Transverse colon (tissue), 4 donors: ENCODE results near the gene CLEC20A. TPM values are rescaled to one million over a fixed set of nuclear protein-coding genes. Genes with fewer than 3 reads are reported as not detected.

Experiments used
- DNase-seq: peaks from one replicate; pipeline ENCODE4 v3.0.0-alpha.2; 2019
- H3K27ac ChIP-seq, 4 donors: fragments of 200-600 bp; sonication (generic); 2 replicates each; pipeline ENCODE4 v1.5.1; 2016 to 2018; ENCODE audit warnings: inconsistent platforms in 4 of 4
- H3K27me3 ChIP-seq: fragments of 200-600 bp; sonication (generic); 2 replicates; pipeline ENCODE4 v1.5.1; 2017; ENCODE audit warnings: inconsistent platforms
- H3K36me3 ChIP-seq, 4 donors: fragments of 200-600 bp; sonication (generic); 2 replicates each; pipeline ENCODE4 v1.5.1; 2017 to 2019; ENCODE audit warnings: inconsistent platforms in 4 of 4
- H3K4me1 ChIP-seq, 4 donors: fragments of 200-600 bp; sonication (generic); 2 replicates each; pipeline ENCODE4 v1.5.1; 2017 to 2020; ENCODE audit warnings: inconsistent platforms in 4 of 4
- H3K4me3 ChIP-seq, 4 donors: fragments of 200-600 bp; sonication (generic); 1 replicate in 1 of 4; 2 replicates in 3 of 4; pipeline versions ENCODE4 v1.5.1 to v1.6.1; 2017 to 2019; ENCODE audit warnings: inconsistent platforms in 4 of 4
- H3K9me3 ChIP-seq, 2 donors: fragments of 200-600 bp; sonication (generic); 2 replicates each; pipeline ENCODE4 v1.5.1; 2017 to 2019; ENCODE audit warnings: inconsistent platforms in 2 of 2
- CTCF ChIP-seq, 5 experiments: fragments of 200-600 bp in 3 of 5; fragments of 450-650 bp in 2 of 5; sonication (generic) in 3 of 5; IDR thresholded peaks; 1 replicate in 2 of 5; 2 replicates in 3 of 5; pipeline ENCODE4 v1.5.1; 2016 to 2017; ENCODE audit warnings: antibody characterized with exemption in 5 of 5, inconsistent platforms in 3 of 5, mild to moderate bottlenecking in 2 of 5, moderate library complexity in 1 of 5
- EP300 ChIP-seq: sonication (generic); formaldehyde crosslinking; IDR thresholded peaks from one replicate; pipeline ENCODE4 v1.6.1; 2017; ENCODE audit warnings: antibody characterized with exemption, low read depth
- POLR2A ChIP-seq: fragments of 450-650 bp; IDR thresholded peaks from one replicate; pipeline ENCODE4 v1.6.1; 2016; ENCODE audit warnings: antibody characterized with exemption, mild to moderate bottlenecking, moderate library complexity
- POLR2AphosphoS5 ChIP-seq, 3 donors: sonication (generic); formaldehyde crosslinking; IDR thresholded peaks; one replicate each; pipeline ENCODE4 v1.6.1; 2016; ENCODE audit warnings: antibody characterized with exemption in 3 of 3
- WGBS, 2 donors: methylation state at CpG; one replicate each; pipeline ENCODE4 v1.1.5; 2018; ENCODE audit warnings: low coverage in 1 of 2; 5-methylcytosine and 5-hydroxymethylcytosine counted together
- in situ Hi-C, 4 donors: fragments of 200-750 bp; cut with MboI; loops; one replicate each; pipeline versions ENCODE4 v1.15.0 to v1.15.1; 2017; ENCODE audit warnings: low sequenced_read_pairs in 3 of 4, low pct_ligation_motif_present in 1 of 4, low pct_unique_long_range_greater_than_20kb in 1 of 4
- intact Hi-C: fragments of 100-400 bp; cut with DNase I; formaldehyde crosslinking; loops from one replicate; pipeline ENCODE4 v1.15.1; 2023; ENCODE audit warnings: low total_unique reads
- total RNA-seq, 4 donors: library from RNA; depleted of rRNA; stranded (reverse); fragments of >200 nt; gene quantifications; one replicate each; pipeline ENCODE4 v1.1.0, GENCODE V29; 2016

The CLEC20A gene
- total RNA-seq, 4 donors from 2014 or later, result not detected

DNA sequence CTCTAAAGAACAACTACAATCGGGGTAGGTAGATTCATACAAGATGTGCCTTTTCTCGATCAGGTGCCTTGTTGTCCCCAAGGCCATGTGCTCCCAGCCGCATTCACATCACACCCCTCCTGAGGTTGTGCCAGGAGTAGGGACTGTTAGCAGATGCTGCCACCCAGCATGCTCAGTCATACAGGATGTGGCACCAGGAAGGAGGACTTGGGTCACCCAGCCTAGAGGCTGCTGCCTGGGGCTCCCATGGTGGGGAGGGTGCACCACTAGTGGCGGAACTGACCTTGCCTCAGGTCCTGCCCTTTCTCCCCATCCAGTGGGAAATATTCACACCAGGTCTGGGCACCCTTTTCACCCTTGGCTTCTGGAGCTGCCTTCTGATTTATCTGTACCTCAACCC lies 24.5 kb upstream of the CLEC20A start:
- no peak for DNase-seq
- no peak overlapping the region for H3K27ac ChIP-seq
- H3K36me3 ChIP-seq, result no peaks in the 10 kb centered on the region
- no peaks in the 10 kb centered on the region for H3K4me1 ChIP-seq
- H3K9me3 ChIP-seq, result no peaks in the 10 kb centered on the region
- 93 to 96% methylated on average over 3 to 4 of the region's 4 CpGs for WGBS, 2 donors
- no peak for TF ChIP-seq EP300
- TF ChIP-seq CTCF (IDR thresholded peaks at IDR 0.05), result no peak
- TF ChIP-seq POLR2A, result no peak
- in situ Hi-C loops, result no loop called here
- H3K27me3 ChIP-seq, result no peaks in the 10 kb centered on the region
- intact Hi-C loops, result no loop called here
- no peak overlapping the region for H3K4me3 ChIP-seq

- Histone ChIP-seq H3K4me1 (no peaks in the 10 kb centered on the region), H3K36me3 (no peaks in the 10 kb centered on the region), H3K27ac (no peak overlapping the region), H3K9me3 (no peaks in the 10 kb centered on the region), H3K27me3 (no peaks in the 10 kb centered on the region), H3K4me3 (no peak overlapping the region)
- intact Hi-C loops (no loop called here), in situ Hi-C loops (no loop called here)
- no peak for DNase-seq
- no peak for TF ChIP-seq POLR2A
- TF ChIP-seq EP300, result no peak
- no peak for TF ChIP-seq CTCF (IDR thresholded peaks at IDR 0.05)
- TF ChIP-seq POLR2AphosphoS5 (IDR thresholded peaks at IDR 0.05), result no peak
- 89 to 99% methylated on average over 7 to 11 of the region's 11 CpGs for WGBS, 2 donors
Observed at GRCh38 chr1:178520803-178521202, 24.0 kb upstream of the CLEC20A start.

GRCh38 chr1:178518894-178519293 lies 22.1 kb upstream of the CLEC20A start:
- in situ Hi-C loops, result no loop called here
- no peak for TF ChIP-seq POLR2AphosphoS5 (IDR thresholded peaks at IDR 0.05)
- TF ChIP-seq EP300, result no peak
- no peak for TF ChIP-seq POLR2A
- TF ChIP-seq CTCF (IDR thresholded peaks at IDR 0.05), result no peak
- no peaks in the 10 kb centered on the region for H3K4me1 ChIP-seq
- H3K27ac ChIP-seq, result no peak overlapping the region
- H3K27me3 ChIP-seq, result no peaks in the 10 kb centered on the region
- DNase-seq, result no peak
- intact Hi-C loops, result no loop called here
- no peak overlapping the region for H3K4me3 ChIP-seq
- WGBS, 2 donors, result 49 to 53% methylated on average over 3 to 4 of the region's 4 CpGs
- no peaks in the 10 kb centered on the region for H3K9me3 ChIP-seq
- no peaks in the 10 kb centered on the region for H3K36me3 ChIP-seq

GRCh38 chr1:178516110-178516509 lies 19.3 kb upstream of the CLEC20A start:
- H3K4me1 ChIP-seq, result peaks cover 0 to 3% (median 0%) of the 10 kb centered on the region in 4 donors
- H3K27ac ChIP-seq, result no peak overlapping the region
- no peak for DNase-seq
- H3K27me3 ChIP-seq, result no peaks in the 10 kb centered on the region
- H3K9me3 ChIP-seq, result no peaks in the 10 kb centered on the region
- no peak overlapping the region for H3K4me3 ChIP-seq
- in situ Hi-C loops, result no loop called here
- WGBS, 2 donors, result 87 to 99% methylated on average over 3 to 4 of the region's 4 CpGs
- TF ChIP-seq CTCF (IDR thresholded peaks at IDR 0.05) (no peak), POLR2A (no peak), POLR2AphosphoS5 (IDR thresholded peaks at IDR 0.05) (no peak), EP300 (no peak)
- intact Hi-C loops, result no loop called here
- H3K36me3 ChIP-seq, result no peaks in the 10 kb centered on the region
